Left renal cortex interstitium (tissue), 4 donors: ENCODE results near the gene ASCC2. TPM values are rescaled to one million over a fixed set of nuclear protein-coding genes. Genes with fewer than 3 reads are reported as not detected.
"Not testable (repeated sequence)": the region's sequence is repeated elsewhere in the genome, so short reads cannot be mapped to it uniquely, and the experiment has no call there.

Experiments
- DNase-seq, 4 donors: peaks; one replicate each; pipeline ENCODE4 v3.0.0-alpha.2; 2013; ENCODE audit warnings: low read depth in 4 of 4, low spot score in 2 of 4, missing footprints in 1 of 4
- polyA plus RNA-seq, 4 donors: library from polyadenylated mRNA; unstranded; fragments of 120-200 nt; gene quantifications; one replicate each; pipeline ENCODE4 v1.2.1, GENCODE V29; 2013; ENCODE audit not compliant: insufficient read length in 4 of 4

Gene ASCC2
- polyA plus RNA-seq, 4 donors: 37.9 to 59.8 (median 51.0) TPM

GRCh38 chr22:29856496-29856895 lies 18.4 kb upstream of the ASCC2 start:
- DNase-seq: no peak

- no peak for DNase-seq
Measured at GRCh38 chr22:29855611-29856181, 17.6 kb upstream of the ASCC2 start.

GRCh38 chr22:29854432-29854831 lies 16.4 kb upstream of the ASCC2 start:
- no peak for DNase-seq

GRCh38 chr22:29848111-29848510 lies 10.0 kb upstream of the ASCC2 start:
- no peak for DNase-seq

GRCh38 chr22:29846290-29846689 lies 8.2 kb upstream of the ASCC2 start:
- DNase-seq: no peak

- DNase-seq: no peak
Measured at GRCh38 chr22:29842740-29843139, 4.7 kb upstream of the ASCC2 start.

- DNase-seq: no peak
Measured at GRCh38 chr22:29842172-29842571, 4.1 kb upstream of the ASCC2 start.

GRCh38 chr22:29840498-29840897 lies 2.4 kb upstream of the ASCC2 start:
- DNase-seq: no peak

GRCh38 chr22:29839039-29839438 lies 965 bp upstream of the ASCC2 start:
- no peak for DNase-seq

GRCh38 chr22:29838599-29838956 lies 504 bp upstream of the ASCC2 start:
- no peak for DNase-seq

- not testable (repeated sequence) for DNase-seq
Measured at GRCh38 chr22:29836791-29837370, 1.2 kb downstream of the ASCC2 start.

- no peak for DNase-seq
Measured at GRCh38 chr22:29834046-29834445, 4.0 kb downstream of the ASCC2 start.

GRCh38 chr22:29833392-29833965 lies 4.6 kb downstream of the ASCC2 start:
- DNase-seq: no peak

GRCh38 chr22:29831958-29832357 lies 6.1 kb downstream of the ASCC2 start:
- DNase-seq: no peak

GRCh38 chr22:29831186-29831921 lies 6.7 kb downstream of the ASCC2 start:
- DNase-seq: no peak

GRCh38 chr22:29830585-29830984 lies 7.5 kb downstream of the ASCC2 start:
- DNase-seq: no peak

- not testable (repeated sequence) for DNase-seq
Measured at GRCh38 chr22:29827726-29828125, 10.3 kb downstream of the ASCC2 start.

GRCh38 chr22:29827091-29827490 lies 11.0 kb downstream of the ASCC2 start:
- DNase-seq: no peak

- DNase-seq: no peak
Measured at GRCh38 chr22:29825578-29825977, 12.5 kb downstream of the ASCC2 start.

- no peak for DNase-seq
Measured at GRCh38 chr22:29824677-29825076, 13.4 kb downstream of the ASCC2 start.

GRCh38 chr22:29821291-29822016 lies 16.6 kb downstream of the ASCC2 start:
- DNase-seq: no peak
